GM12892 (cell line): ENCODE results near the gene DYNC2LI1.

Experiments
- POLR2A ChIP-seq: IDR thresholded peaks from 2 replicates; pipeline ENCODE4 v1.6.1; 2011; ENCODE audit warnings: low read depth, low read length, control low read depth
- POLR2AphosphoS5 ChIP-seq: IDR thresholded peaks from 2 replicates; pipeline ENCODE4 v1.6.1; 2011; ENCODE audit warnings: low read depth, low read length, control low read depth
- TAF1 ChIP-seq: IDR thresholded peaks from 2 replicates; pipeline ENCODE4 v1.6.1; 2011; ENCODE audit warnings: low read depth, mild to moderate bottlenecking, control low read depth, low read length, borderline replicate concordance

DNA sequence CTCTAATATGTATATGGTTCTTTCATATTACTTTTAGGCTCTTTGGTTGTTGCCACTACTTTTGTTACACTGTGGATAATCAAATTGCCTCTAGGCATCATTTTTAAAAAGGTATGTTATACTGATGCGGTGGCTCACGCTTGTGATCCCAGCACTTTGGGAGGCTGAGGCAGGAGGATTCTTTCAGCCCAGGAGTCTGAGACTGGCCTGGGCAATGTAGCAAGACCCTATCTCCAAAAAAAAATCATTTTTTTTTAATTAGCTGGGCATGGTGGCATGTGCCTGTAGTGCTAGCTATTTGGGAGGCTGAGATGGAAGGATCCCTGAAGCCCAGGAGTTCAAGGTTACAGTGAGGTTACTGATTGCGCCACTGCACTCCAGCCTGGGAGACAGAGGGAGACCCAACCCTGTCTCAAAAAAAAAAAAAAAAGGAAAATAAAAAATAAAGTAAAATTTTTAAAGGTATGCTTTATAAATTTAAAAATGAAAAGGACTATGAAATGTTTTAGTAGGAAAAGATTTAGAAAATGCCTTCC is 48.1 kb upstream of the DYNC2LI1 start:
- TF ChIP-seq POLR2A (no peak), TAF1 (no peak), POLR2AphosphoS5 (no peak)
